HEK293T (cell line): ENCODE results near the gene SMPD2.

ENCODE experiments used
- ARNT ChIP-seq: fragments of 450-650 bp; IDR thresholded peaks from 2 replicates; pipeline ENCODE4 v1.6.1; 2017; ENCODE audit warnings: mild to moderate bottlenecking
- CTBP1 ChIP-seq: fragments of 450-650 bp; IDR thresholded peaks from 2 replicates; pipeline ENCODE4 v1.6.1; 2016; ENCODE audit warnings: borderline replicate concordance
- ELF4 ChIP-seq: fragments of 450-650 bp; IDR thresholded peaks from 2 replicates; pipeline ENCODE4 v1.6.1; 2017; ENCODE audit warnings: antibody characterized with exemption
- FOXA1 ChIP-seq: fragments of 450-650 bp; IDR thresholded peaks from 2 replicates; pipeline ENCODE4 v1.6.1; 2016; ENCODE audit warnings: mild to moderate bottlenecking
- FOXK2 ChIP-seq: fragments of 450-650 bp; IDR thresholded peaks from 2 replicates; pipeline ENCODE4 v1.6.1; 2016; ENCODE audit warnings: mild to moderate bottlenecking
- FOXM1 ChIP-seq: fragments of 450-650 bp; IDR thresholded peaks from 2 replicates; pipeline ENCODE4 v1.6.1; 2017; ENCODE audit warnings: mild to moderate bottlenecking, borderline replicate concordance
- HDGF ChIP-seq: fragments of 450-650 bp; IDR thresholded peaks from 2 replicates; pipeline ENCODE4 v1.6.1; 2017; ENCODE audit warnings: antibody characterized with exemption, borderline replicate concordance
- L3MBTL2 ChIP-seq: fragments of 450-650 bp; conservative IDR thresholded peaks from 2 replicates; pipeline ENCODE4 v1.6.1; 2016; ENCODE audit warnings: mild to moderate bottlenecking
- LEF1 ChIP-seq: fragments of 450-650 bp; IDR thresholded peaks from 2 replicates; pipeline ENCODE4 v1.6.1; 2017; ENCODE audit warnings: mild to moderate bottlenecking, borderline replicate concordance
- PKNOX1 ChIP-seq: fragments of 450-650 bp; IDR thresholded peaks from 2 replicates; pipeline ENCODE4 v1.6.1; 2016
- SP1 ChIP-seq: fragments of 450-650 bp; IDR thresholded peaks from 2 replicates; pipeline ENCODE4 v1.6.1; 2017
- SUZ12 ChIP-seq: fragments of 450-650 bp; IDR thresholded peaks from 2 replicates; pipeline ENCODE4 v1.6.1; 2016; ENCODE audit warnings: mild to moderate bottlenecking
- TARDBP ChIP-seq: fragments of 450-650 bp; IDR thresholded peaks from 2 replicates; pipeline ENCODE4 v1.6.1; 2016

GRCh38 chr6:109406196-109406595 is 34.3 kb upstream of the SMPD2 start:
- TF ChIP-seq ELF4 (no peak), FOXM1 (no peak), TARDBP (no peak), SP1 (no peak), LEF1 (no peak), FOXA1 (no peak), FOXK2 (no peak), PKNOX1 (no peak), CTBP1 (no peak), SUZ12 (no peak), ARNT (no peak), L3MBTL2 (no peak), HDGF (no peak)
